NCI-H774 (cell line): Measurements from ENCODE around the gene PEMT.

Experiments used
- DNase-seq: peaks from one replicate; lab custom pipeline; 2025; lab: John Stamatoyannopoulos, UW

The PEMT gene

DNA sequence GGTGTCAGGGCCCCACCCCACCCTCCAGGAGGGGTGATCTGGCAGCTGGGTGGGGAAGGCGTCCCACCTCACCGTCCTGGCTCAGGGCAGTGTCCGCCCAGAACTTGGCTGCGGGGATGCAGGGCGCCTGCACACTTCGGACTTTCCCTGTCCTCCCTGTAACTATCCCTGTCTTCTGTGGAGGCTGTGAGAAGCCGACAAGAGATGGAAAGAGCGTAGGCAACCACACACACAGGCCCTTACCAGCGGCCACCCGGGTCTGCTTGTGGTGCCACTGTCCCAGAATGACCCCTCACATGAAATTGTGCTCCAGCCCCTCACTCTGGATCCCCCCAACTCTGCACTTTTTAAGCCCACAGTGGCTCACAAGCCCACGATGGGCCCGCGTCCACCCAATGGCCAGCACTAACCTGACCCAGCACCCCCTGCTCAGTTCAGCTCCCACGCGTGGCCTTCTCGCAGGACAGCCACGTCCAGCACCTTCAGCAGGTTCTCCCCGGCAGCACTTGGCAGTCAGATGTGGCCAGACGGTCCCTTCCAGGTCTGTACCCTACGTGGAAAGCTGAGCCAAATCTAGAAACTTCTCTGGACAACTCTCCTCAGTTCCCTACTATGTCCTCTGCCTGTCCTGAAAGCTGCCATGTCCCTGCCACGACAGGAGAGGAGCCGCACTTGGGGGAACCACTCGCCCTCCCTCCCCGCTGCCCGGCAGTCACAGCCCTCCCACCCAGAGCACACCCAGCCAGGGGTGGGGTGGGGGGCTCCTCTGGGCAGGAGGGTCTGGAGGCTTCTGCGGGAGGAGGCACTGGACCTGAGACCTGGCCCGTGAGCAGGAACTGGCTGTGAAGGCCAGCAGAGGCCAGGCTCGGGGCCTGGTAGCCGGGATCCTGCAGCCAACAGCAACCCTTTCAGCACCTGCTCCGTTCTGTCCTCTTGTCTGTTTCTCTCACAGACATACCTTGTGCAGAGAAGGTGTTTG, 38.0 kb downstream of the PEMT start:
- no peak for DNase-seq

DNA sequence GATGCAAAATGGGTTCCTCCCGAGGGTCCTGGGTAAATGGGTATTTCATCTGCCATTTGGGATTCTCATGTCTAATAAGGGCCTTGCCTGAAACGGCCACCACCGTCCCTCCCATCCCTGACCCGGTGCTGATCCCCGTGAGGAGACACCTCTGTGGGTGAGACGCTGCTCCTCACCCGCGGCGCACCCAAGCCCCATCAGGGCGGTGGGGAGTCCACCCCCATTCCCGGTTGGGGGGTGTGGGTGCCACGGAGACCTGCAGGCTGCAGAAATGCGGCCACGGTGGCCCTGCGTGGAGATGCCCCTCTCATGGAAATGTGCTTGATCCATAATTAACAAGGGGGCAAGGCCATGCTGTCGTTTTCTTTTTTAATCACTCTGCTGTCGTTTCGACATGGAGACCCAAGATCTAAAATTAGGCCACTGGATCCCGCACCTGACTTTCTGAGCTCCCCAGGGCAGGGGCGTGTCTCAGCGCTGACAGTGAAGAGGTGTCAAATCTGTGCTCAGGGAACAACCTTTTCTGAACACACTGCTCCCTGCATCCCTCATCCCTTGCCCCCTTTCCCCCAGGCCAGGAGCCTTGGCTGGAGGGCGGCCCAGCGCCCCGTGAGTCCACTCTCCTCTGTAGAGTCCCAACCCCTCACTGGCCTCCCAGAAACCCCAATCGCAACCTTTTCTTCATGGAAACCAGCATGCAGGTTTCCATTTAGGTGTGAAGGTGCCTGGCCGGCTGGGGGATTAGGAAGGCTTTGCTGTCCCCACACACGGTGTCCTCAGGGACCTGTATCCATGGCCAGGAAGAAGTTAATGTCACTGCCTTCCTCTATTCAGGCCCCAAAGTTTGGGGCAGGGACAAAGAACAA, 38.9 kb downstream of the PEMT start:
- DNase-seq: no peak

DNA sequence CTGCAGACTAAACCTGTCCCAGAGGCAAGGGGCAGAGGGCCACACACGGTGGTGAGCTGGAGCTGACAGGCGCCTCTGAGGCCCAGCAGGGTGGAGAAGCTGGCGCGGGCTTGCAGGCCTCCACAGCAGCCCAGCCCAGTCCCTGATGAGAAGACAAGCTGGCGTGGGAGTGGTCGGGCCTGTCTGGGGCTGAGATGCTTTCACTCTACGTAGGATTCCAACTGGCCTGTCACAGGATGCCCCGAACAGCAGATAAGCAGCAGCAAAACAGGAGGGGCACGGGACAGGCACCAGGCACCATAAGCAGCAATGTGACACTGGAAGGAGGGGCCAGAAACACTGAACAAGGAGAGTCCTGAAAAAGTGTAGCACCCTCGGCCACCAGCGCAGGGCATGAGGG, 40.1 kb downstream of the PEMT start:
- no peak for DNase-seq

DNA sequence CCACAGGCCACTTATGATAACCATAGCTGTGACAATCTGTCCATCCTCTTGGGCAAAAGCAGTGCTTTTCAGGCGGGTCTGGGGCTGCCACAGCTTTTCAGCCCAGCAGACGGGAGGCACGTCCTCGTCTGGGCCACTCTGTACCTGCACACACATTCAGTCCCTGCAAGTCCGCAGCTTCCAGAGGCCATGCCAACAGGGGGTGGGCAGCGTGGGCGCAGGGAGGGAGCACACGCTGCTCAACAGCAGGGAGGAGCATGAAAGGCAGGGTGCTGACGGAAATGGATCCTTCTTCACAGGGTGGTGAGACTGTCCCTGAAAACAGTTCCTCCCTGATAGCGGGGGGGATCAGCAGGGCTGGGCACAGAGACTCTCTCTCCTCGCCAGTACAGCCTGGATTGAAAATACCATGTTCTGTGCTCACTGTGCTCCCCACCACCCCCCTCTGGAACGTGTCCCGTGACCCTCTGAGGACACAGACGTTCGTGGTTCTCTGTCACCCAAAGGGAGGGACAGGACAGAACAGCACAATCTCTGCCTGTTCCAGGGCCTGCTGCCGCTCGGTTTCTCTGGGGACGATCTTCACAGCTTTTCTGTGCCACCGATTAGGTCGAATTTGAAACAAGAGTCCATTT, 41.7 kb downstream of the PEMT start:
- no peak for DNase-seq

DNA sequence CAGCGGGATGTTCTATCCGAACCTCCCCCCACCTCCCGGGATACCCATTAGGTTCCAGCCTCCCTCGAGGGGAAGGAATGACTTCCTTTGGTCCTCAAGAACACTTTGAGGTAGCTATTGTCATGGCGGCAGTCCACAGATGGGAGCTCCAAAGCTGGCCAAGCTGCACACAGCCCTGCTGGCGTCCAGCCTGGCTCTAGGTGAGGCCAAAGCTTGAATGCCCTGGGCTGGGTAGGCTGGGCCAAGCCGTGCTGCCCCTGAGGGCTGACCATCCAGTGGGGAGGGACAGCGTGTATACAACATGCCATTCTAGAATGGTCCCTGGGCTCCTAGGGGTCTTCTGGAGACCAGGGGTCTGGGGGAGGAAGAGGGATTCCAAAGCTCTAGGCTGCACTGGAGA, 43.5 kb downstream of the PEMT start:
- DNase-seq: no peak

DNA sequence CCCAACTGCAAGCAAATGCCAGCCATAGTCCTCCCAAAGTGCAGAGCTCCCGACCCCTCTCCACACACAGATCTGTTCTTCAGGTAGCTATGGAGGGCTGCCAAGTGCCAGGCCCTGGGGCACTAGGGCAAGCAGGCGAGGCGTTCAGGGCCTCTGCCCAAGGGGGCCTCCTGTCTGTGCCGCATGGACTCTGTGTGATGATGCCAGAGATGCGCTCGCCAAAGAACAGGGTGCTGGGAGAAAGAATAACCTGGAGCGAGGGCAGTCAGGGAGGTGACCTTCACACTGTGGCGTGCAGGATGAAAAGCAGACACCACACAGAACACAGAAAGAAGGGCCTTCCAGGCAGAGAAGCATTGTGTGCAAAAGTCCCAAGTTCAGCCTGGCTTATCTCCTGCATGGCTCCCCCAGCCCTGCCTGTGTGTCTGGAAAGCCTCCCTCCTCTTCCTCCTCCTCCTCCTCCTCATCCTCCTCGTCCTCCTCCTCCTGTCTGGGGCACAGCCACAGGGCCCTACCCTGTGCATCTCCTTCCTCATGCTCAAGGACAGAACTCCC, 44.2 kb downstream of the PEMT start:
- DNase-seq: no peak

DNA sequence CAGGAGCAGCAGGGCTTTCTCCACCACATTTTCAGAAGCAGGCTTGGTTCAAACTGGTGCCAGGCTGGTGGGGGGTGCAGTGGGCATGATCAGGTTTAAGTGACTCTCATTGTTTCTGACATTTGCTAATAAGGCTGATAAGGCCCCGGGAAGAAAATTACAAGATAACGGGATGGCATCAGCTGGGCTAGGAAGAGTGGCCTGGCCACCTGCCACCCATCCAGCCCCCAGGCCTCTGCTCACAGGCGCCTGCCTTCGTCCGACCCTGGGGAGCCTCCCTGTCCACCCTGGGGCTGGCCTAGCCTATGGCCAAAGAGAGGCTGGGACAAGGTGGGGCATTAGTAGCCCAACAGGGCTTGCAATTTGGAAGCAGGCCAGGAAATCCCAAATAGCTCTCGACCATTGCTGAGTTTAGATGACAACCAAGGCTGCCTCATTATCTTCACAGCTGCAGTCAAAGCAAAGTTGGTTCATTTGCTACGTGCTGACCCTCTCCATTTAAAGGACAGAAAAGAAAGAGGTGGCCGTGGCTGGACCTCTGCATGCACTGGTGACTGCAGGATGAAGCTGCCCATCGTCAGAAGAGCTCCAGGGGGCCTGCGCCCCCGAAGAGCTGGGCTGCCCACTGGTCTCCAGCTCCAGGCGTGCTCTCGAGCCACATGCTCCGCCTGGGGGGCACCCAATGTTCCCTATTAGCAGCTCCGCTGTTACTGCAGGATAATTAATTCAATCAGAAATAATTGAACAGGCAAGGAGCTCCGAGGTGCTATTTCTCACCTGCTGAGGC, 44.9 kb downstream of the PEMT start:
- DNase-seq: no peak

DNA sequence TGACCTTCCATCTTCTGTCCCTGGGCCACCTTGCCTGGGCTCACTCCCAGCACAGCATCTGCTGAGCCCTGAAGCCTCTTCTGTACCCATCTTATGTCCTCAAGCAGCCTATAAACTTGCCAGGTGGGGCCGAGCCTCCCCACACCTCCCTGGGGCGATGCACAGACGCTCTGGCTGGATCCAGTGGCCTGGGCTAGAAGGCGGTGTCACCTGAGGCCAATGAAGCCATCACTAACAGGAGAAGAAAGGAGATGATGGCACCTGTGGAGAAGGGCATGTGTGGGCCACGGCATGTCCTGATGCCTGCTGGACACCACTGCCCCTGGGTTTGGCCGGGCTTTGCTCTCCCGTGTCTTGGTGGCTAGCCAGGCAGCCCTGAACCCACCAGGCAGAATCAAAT, 45.5 kb downstream of the PEMT start:
- no peak for DNase-seq

DNA sequence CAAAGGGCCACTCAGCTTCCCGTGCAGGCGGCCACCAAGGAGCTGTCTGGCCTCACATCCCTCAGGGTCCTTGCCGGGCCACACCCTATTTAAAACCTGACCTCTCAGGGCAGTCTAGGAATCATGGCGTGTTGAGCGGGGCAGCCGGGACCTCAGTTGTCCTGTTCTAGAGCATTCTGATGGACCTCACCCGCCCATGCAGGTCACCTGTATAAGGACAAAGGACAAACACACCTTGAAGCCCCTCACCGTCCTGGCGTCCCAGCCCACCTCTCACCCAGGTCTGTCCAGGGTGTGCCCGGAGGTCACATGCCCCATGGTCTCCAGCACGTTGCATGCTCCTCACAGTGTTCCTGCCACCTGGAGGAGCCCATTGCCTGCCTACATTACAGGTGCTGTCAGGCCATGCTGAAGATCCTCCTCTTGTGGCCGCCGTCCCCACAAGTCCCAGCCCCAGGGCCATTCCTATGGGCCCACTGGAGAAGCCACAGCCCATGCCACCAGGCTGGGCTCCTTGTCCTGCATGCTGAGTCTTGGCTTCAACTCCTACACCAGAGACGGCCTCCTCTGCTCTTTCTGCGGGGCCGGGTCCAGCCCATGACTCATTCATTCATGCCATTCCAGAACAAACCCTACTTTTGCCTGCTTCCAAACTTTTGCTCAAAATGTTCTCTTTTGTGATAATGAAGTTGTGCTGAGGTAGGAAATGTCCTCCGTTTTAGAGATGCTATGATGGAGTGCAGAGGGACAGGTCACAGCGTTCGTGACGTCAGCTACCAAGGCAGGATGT, 46.3 kb downstream of the PEMT start:
- DNase-seq: no peak

DNA sequence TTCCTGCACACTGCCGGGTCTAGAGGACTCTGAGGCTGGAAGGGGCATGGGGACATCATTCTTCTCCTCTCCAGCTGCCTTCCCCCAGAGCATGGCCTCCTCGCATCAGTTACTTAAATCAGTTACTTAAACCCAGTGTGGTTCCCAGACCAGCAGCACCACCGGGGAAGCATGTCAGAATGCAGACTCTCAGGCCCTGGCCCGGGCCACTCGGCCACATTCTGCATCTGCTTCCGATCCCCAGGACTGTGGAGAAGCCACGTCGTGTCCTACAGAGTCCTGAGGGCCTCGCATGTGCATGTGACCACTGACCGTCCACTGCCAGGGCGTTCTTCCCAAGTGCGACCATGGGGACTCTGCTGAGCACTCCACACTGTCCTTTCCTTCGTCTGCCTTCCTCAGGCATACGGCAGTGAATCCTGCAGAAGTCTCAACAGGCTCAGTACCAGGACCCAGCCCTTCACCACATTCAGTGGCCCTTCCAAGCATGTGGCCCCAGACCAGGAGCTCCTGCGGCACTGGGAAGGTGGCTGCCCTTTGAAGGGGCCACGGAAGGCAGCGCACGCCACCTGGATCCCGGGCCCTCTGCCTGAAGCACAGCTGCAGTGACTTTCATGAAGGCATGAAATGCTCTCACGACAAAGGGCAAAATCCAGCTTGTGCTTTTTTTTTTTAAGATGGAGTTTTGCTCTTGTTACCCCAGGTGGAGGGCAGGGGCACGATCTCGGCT, 48.4 kb downstream of the PEMT start:
- no peak for DNase-seq

DNA sequence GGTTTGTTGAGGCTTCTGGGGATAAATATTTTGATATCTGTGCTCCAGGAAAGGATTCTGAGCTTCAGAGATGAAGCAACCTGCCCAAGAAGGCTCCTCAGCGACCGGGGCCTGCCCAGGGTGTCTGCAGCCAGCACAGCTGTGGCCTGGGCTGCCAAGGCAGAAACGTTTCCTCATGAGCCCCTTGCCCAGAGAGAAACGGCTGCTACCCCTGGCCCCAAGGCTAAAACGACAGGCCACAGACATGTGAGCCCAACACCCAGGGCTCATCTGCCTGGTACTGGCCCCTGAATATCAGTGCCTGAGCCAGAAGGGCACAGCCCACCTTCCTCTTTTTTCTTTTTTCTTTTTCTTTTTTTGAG, 49.9 kb downstream of the PEMT start:
- no peak for DNase-seq

DNA sequence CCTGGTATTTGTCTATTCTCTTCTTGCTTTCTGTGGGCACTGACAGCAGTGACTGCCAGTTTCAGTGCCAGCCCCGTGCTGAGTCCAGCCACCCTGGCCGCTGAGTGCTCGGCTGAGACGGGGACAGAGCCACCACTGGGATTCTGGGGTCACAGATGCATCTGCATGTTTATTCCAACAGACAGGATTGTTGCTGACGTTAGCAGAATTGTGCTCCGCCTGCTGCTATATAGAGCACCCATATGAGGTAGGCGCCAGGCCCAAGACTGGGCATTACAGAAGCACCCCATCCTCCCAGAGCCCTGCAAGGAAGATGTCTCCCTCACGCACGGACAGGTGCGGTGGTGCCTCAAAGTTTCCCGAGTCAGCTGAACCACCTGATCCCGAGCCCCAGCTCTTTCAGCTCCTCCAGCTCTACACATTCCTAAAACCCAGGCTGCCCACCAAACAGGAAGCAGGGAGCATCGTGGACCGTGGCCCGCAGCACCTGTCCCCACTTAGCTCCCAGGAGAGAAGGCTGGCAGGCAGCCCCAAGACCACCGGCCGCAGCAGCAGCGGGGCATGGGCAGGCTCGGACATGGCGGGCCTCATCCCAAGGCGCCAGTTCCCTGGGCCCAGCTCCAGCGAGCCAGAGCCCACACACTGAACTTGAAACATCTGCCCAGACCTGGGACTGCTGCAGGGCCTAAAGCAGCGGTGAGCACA, 50.4 kb downstream of the PEMT start:
- no peak for DNase-seq

DNA sequence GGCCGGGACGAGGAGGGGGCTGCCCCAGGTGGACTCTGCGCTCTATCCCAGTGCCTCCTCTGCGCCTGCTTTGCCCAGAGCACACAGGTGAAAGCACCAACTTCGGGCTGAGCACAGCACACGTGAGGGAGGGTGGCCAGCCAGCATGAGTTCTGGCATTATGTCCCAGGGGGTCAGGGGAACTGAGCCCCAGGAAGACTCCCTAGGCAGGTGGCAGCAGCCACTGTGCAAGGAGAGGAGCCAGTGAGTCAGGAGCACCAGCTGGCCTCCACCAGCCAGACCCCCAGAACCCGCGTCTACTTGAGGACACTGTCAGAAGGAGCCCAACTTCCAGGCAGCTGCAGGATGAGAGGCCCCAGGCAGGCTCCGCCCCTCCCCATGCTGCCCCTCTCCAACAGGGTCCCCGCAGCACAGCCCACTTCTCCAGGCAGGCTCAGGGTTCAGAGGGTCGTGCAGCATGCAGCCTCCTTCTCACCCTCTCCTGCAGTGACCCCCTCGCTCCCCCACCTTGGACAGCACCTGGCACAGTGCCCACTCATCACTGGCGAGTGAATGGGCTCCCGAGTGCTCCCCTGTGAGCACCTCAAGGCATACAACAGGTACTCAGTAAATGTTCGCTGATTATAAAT, 51.1 kb downstream of the PEMT start:
- no peak for DNase-seq

DNA sequence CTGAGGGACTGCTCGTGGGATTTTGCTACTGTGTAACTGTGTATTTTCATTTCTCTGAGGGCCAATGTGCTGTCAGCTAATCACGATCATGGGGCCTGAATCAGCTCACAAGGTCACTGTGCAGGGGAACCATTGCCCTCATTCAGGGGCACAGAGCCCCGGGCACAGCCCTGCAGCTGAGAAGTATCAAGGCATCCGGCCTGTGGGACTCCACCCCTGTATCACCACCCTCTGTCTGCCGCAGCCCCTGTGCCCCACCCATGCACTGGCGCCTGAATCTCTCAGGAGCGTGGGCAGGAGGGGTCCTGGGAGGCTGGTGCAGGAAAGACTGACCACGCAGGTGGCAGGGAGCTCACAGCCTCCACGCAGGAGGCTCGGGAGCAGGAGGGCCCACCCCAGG, 51.9 kb downstream of the PEMT start:
- no peak for DNase-seq

DNA sequence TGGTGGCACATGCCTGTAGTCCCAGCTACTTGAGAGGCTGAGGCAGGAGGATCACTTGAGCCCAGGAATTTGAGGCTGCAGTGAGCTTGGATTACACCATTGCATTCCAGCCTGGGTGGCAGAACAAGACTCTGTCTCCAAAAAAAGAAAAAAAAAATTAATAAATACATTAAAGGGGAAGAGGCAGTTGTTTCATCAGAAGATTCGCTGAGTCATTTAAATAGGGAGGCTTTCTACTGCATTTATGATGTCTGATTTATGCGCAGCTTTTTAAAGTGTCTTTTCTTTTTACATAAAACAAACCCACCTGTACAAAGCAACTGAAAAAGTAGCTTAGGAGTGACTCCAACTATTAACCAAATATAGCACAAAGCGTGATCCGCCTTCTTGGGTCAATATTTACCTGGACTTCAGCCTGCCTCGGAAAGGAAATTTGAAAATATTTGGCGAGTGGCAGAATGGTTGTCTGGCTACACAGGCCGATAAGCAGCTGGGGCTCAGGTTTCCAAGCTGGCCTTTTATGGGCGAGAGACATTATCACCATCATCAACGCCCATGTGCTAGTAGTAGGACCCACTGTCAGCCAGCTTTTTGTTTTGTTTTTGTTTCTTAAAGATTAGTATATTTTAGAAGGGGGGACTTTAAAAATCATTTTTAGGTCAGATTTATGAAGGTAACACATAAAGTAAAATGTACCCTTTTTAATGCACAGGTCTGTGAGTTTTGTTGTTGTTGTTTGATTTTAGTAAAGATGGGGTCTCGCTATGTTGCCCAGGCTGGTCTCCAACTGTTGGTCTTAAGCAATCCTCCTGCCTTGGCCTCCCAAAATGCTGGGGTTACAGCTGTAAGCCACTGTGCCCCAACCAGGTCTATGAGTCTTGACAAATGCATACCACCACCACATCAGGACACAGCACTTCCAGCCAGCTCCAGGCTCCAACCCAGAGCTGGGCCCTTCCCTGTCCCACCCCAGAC, 52.8 kb downstream of the PEMT start:
- DNase-seq: peak; percentile 87

DNA sequence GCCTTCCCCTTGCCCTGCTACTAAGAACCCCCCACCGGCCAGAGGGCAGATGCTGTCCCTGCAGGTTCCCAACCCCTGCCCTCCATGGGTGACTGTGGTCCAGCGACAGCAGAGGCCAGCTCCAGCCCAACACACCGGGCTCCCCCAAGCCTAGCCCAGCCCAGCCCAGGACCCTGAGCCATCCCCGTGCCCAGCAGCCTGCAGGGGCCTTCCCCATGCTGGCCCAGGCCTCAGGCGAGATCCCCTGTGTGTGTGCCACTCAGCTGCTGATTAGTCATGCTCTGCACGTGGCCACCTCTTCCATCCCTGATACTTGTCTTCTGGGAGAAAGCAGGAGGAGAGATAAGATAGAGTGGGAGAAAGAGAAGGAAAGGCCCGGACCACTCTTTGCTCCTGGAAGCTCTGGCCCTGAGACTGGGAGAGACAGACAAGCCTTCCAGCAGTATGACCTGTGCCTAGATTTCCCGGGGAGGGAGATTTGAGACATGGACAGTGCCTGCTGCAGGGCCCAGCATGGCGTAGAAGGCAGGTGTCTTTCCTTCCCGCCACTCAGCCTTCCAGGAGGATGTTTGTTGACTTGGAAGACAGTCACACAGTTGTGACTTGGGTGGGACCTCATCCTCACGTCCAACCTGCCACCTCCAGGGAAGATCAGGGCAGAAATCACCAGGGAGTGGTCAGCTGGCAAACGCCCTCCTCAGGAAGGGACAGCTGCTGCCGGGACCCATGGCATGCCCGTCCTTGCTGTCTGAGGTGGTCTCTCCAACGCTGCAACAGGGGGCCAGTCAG, 54.0 kb downstream of the PEMT start:
- DNase-seq: no peak

DNA sequence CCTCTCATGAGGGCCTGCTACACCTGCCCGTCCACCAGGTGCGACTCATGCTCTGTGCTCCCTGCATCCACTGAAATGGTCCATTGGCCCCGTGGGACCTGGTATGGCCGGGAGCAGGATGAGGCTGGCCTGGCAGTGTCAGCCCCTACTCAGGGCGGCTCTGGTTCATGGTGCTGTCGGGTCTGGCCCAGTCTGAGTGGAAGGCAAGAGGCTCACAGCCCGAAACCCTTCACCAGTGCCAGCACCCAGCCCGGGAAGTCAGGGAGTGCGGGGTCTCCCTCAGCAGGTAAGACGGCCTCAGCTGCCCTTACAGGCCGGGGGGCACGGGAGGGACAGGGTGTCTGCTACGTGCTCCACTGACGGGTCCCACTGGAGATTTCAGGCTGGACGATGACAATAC, 54.8 kb downstream of the PEMT start:
- DNase-seq: no peak
